Thyroid gland (tissue), 4 donors: ENCODE measurements around the gene DPP6.

ENCODE experiments used
- CTCF ChIP-seq, 6 experiments: fragments of 200-600 bp in 3 of 6; fragments of 450-650 bp in 3 of 6; sonication (generic) in 3 of 6; IDR thresholded peaks; one replicate each; pipeline ENCODE4 v1.5.1; 2016 to 2019; ENCODE audit warnings: antibody characterized with exemption in 6 of 6, mild to moderate bottlenecking in 2 of 6, inconsistent platforms in 1 of 6, moderate library complexity in 1 of 6
- POLR2A ChIP-seq, 2 donors: fragments of 450-650 bp; IDR thresholded peaks; one replicate each; pipeline ENCODE4 v1.6.1; 2017; ENCODE audit warnings: antibody characterized with exemption in 2 of 2, mild to moderate bottlenecking in 2 of 2, moderate library complexity in 1 of 2

DNA sequence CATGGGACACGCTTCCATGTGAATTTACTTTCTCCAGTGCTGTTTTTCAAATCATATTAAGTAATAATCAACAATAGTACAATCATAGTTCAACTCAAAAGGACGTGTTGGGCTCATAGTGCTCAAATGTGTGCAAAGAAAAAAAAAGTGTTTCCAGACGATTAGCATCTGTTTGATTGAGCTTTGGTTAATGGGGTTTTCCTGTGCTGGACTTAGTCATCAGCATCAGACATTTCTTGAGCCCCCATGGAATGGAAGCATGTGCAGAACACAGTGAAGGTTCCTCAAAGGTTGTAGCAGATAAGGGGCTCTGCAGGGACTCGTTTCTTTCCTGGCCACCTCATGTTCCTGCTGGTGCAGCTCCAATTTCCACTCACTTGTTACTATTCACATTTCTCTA, 716.8 kb downstream of the DPP6 start:
- no peak for TF ChIP-seq POLR2A (IDR thresholded peaks at IDR 0.05)
- no peak for TF ChIP-seq CTCF (IDR thresholded peaks at IDR 0.05)
